CD4-positive, CD25-positive, alpha-beta regulatory T cell (primary cell): ENCODE results near the gene REN. TPM values are rescaled to one million over a fixed set of nuclear protein-coding genes. Genes with fewer than 3 reads are reported as not detected.
A peak's percentile ranks its signal among the peaks of the same experiment; 100 is the strongest.

Experiments
- ATAC-seq, 2 donors: fragments of 150-1000 bp; cut with Tn5 transposase; one replicate each; pipeline ENCODE4 v1.10.0; 2021; ENCODE audit warnings: low read depth in 2 of 2, moderate number of reproducible peaks in 2 of 2, moderate library complexity in 1 of 2
- DNase-seq, 3 donors: peaks; one replicate each; pipeline versions ENCODE4 v3.0.0 to v3.0.0-alpha.2; 2012 to 2022; ENCODE audit warnings: mixed read lengths in 1 of 3
- H3K27ac ChIP-seq: one replicate; pipeline ENCODE4 v1.7.0; 2013; ENCODE audit warnings: mild to moderate bottlenecking, low read length; ENCODE audit not compliant: insufficient read depth, poor library complexity, severe bottlenecking
- H3K27me3 ChIP-seq: one replicate; pipeline ENCODE4 v1.7.0; 2013; ENCODE audit warnings: low read length; ENCODE audit not compliant: control insufficient read depth, insufficient read depth
- H3K36me3 ChIP-seq: one replicate; pipeline ENCODE4 v1.7.0; 2013; ENCODE audit warnings: mild to moderate bottlenecking, low read length, moderate library complexity; ENCODE audit not compliant: control insufficient read depth, insufficient read depth
- H3K4me1 ChIP-seq: 2 replicates; pipeline ENCODE4 v1.7.0; 2013; ENCODE audit warnings: mild to moderate bottlenecking, low read length; ENCODE audit not compliant: insufficient read depth, control insufficient read depth, poor library complexity, severe bottlenecking
- H3K4me3 ChIP-seq: one replicate; pipeline ENCODE4 v1.7.0; 2013; ENCODE audit warnings: low read depth, mild to moderate bottlenecking, low read length, moderate library complexity
- H3K9me3 ChIP-seq, 2 experiments: 1 replicate in 1 of 2; 2 replicates in 1 of 2; pipeline ENCODE4 v1.7.0; 2013; ENCODE audit warnings: low read length in 2 of 2, mild to moderate bottlenecking in 1 of 2, moderate library complexity in 1 of 2; ENCODE audit not compliant: control insufficient read depth in 2 of 2
- H3K27ac Mint-ChIP-seq, 3 donors: one replicate each; pipeline ENCODE4 v1.8.0; 2020 to 2022; ENCODE audit warnings: mild to moderate bottlenecking in 3 of 3, mixed read lengths in 3 of 3, moderate library complexity in 2 of 3
- H3K27me3 Mint-ChIP-seq: one replicate; pipeline ENCODE4 v1.8.0; 2022; ENCODE audit warnings: mild to moderate bottlenecking, mixed read lengths
- H3K36me3 Mint-ChIP-seq: one replicate; pipeline ENCODE4 v1.8.0; 2020; ENCODE audit warnings: mixed read lengths
- H3K4me1 Mint-ChIP-seq, 4 donors: one replicate each; pipeline ENCODE4 v1.8.0; 2020 to 2022; ENCODE audit warnings: mixed read lengths in 4 of 4, mild to moderate bottlenecking in 1 of 4
- H3K4me3 Mint-ChIP-seq, 4 donors: one replicate each; pipeline ENCODE4 v1.8.0; 2020 to 2022; ENCODE audit warnings: mild to moderate bottlenecking in 4 of 4, mixed read lengths in 4 of 4, moderate library complexity in 3 of 4
- H3K9me3 Mint-ChIP-seq, 7 donors: one replicate each; pipeline ENCODE4 v1.8.0; 2020 to 2022; ENCODE audit warnings: mixed read lengths in 7 of 7, mild to moderate bottlenecking in 3 of 7, moderate library complexity in 2 of 7
- polyA plus RNA-seq, 4 donors: library from polyadenylated mRNA; unstranded; fragments of 300-500 nt; fragmentation: Illumina TruSeq; gene quantifications; one replicate each; pipeline ENCODE4 v1.2.3, GENCODE V29; 2021
- total RNA-seq: library from RNA; stranded (reverse); gene quantifications from one replicate; pipeline ENCODE4 v1.2.3, GENCODE V29; 2022

REN gene
- total and polyA plus RNA-seq, 5 donors from 2014 or later = not detected

DNA sequence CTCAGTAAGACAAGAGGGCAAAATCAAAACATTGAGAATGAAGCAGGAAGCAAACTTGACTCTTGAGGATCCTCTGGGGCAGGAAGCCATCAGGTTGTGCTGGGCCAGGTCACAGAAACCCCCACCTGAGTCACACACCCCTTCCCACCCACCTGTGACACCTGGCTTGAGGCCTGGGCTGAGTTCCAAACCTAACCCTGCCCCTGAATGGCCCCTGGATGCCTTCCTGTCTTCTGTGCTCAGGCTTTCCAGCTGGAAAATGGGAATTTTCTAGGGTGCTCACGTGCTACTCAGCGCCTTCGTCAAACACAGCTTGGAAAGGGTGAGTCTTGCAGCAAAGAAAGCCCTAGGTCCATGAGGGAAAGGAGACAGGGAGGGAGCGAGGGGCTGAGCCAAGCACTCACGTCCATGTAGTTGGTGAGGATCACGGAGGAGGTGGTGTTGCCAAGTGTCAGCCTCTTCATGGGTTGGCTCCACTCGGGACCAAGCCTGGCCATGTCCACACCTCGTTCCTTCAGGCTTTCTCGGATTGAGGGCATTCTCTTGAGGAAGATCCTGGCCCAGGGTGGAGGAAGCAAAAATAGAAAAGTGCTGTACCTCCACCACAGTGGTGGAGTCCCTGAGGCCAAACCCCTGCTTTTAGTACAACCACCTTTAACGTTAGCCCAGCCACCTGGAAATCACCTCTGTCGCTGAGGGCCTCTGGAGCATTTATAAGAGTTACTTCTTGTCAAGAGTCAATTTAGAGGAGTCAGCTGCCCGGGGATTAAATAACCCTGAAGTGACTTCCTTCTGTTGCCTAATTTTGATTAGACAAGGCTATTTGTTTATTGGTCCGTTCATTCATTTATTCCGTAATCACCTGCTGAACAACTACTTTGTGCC is 4.3 kb downstream of the REN start:
- ATAC-seq = no peak
- no peak overlapping the region for H3K27ac ChIP-seq

GRCh38 chr1:204157962-204158361 is 8.2 kb downstream of the REN start:
- H3K36me3 ChIP-seq = no peaks in the 10 kb centered on the region
- H3K4me1 ChIP-seq = no peaks in the 10 kb centered on the region
- Mint-ChIP-seq H3K4me3 (peak overlapping the region in 1 of 4 donors; percentile 19), H3K27me3 (peaks cover 27% of the 10 kb centered on the region), H3K27ac (no peak overlapping the region), H3K36me3 (no peaks in the 10 kb centered on the region), H3K9me3 (peaks cover 0 to 3% (median 0%) of the 10 kb centered on the region in 7 donors), H3K4me1 (peaks cover 0 to under 1% (median 0%) of the 10 kb centered on the region in 4 donors)
- peaks cover 2% of the 10 kb centered on the region for H3K27me3 ChIP-seq
- H3K9me3 ChIP-seq = no peaks in the 10 kb centered on the region
- H3K27ac ChIP-seq = no peak overlapping the region
- ATAC-seq (no peak), DNase-seq (no peak)
- H3K4me3 ChIP-seq = no peak overlapping the region

More for the DNA sequence above, 4.3 kb downstream of the REN start:
- Histone ChIP-seq H3K27me3 (peaks cover 3% of the 10 kb centered on the region), H3K4me3 (no peak overlapping the region), H3K4me1 (no peaks in the 10 kb centered on the region), H3K9me3 (peaks cover 0 to 2% of the 10 kb centered on the region in 2 experiments), H3K36me3 (no peaks in the 10 kb centered on the region)
- Mint-ChIP-seq H3K4me3 (no peak overlapping the region), H3K9me3 (peaks cover 0 to 6% (median 0%) of the 10 kb centered on the region in 7 donors), H3K27ac (peak overlapping the region in 1 of 3 donors; percentile 77), H3K4me1 (no peaks in the 10 kb centered on the region), H3K36me3 (no peaks in the 10 kb centered on the region), H3K27me3 (peaks cover 8% of the 10 kb centered on the region)
- DNase-seq = no peak

DNA sequence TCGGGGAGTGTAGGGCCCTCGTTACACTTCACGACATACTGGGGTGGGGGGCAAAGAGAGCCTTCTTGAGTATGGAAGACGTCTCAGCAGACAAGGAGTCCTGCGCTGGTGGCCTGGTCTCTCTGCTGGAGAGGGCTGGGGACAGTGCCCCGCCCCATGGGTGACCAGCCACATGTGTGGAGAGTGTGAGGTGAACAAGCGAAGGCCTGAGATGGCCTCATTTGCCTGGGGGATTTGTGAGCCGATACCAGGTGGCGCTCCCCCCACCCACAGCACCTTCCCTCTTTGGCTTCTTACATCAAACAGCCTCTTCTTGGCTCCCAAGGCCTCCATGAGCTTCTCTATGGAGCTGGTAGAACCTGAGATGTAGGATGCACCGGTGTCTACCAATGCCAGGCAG is 10.3 kb downstream of the REN start:
- Mint-ChIP-seq H3K9me3 (peaks cover 0 to 3% (median 0%) of the 10 kb centered on the region in 7 donors), H3K27ac (no peak overlapping the region), H3K27me3 (peaks cover 30% of the 10 kb centered on the region), H3K36me3 (no peaks in the 10 kb centered on the region), H3K4me3 (no peak overlapping the region), H3K4me1 (peaks cover 0 to 10% (median 0%) of the 10 kb centered on the region in 4 donors)
- Histone ChIP-seq H3K27me3 (no peaks in the 10 kb centered on the region), H3K36me3 (no peaks in the 10 kb centered on the region), H3K4me3 (no peak overlapping the region), H3K9me3 (no peaks in the 10 kb centered on the region), H3K27ac (no peak overlapping the region), H3K4me1 (peaks cover 9% of the 10 kb centered on the region)
- no peak for DNase-seq
- no peak for ATAC-seq

- H3K9me3 Mint-ChIP-seq = peaks cover 0 to 3% (median 0%) of the 10 kb centered on the region in 7 donors
- ATAC-seq (no peak), DNase-seq (no peak)
- Histone ChIP-seq H3K27me3 (no peaks in the 10 kb centered on the region), H3K9me3 (no peaks in the 10 kb centered on the region), H3K4me1 (peaks cover 9% of the 10 kb centered on the region), H3K27ac (no peak overlapping the region), H3K36me3 (no peaks in the 10 kb centered on the region), H3K4me3 (no peak overlapping the region)
- peak overlapping the region in 2 of 4 donors; percentile 35 to 47 for H3K4me3 Mint-ChIP-seq
- no peak overlapping the region for H3K27ac Mint-ChIP-seq
- H3K4me1 Mint-ChIP-seq = peaks cover 0 to 18% (median 4%) of the 10 kb centered on the region in 4 donors
- H3K36me3 Mint-ChIP-seq = no peaks in the 10 kb centered on the region
- peaks cover 36% of the 10 kb centered on the region for H3K27me3 Mint-ChIP-seq
These were observed 11.4 kb downstream of the REN start for GRCh38 chr1:204154568-204155255.

DNA sequence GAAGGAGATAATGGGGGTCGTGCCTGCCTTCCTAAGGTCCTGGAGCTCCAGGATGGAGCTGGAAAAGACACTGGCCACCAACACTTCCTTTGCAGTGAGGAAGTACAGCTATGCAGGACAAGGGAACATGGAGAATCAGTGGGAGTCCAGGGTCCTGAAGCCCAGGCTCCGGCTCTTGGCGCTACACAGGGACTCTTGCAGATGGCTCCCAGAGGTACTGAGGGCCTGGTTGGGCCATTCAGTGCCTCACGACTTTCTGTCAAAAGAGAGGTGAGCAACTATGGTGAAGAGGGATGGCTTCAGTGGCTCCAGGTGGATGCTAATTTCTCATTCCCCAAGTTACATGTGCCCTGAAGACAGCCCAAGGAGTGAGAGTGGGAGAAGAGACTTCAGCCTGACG is 12.5 kb downstream of the REN start:
- DNase-seq (no peak), ATAC-seq (no peak)
- Mint-ChIP-seq H3K27ac (no peak overlapping the region), H3K4me3 (peak overlapping the region in 1 of 4 donors; percentile 10), H3K9me3 (peaks cover 0 to 4% (median 0%) of the 10 kb centered on the region in 7 donors), H3K27me3 (peaks cover 41% of the 10 kb centered on the region), H3K36me3 (no peaks in the 10 kb centered on the region), H3K4me1 (peaks cover 0 to 18% (median 4%) of the 10 kb centered on the region in 4 donors)
- Histone ChIP-seq H3K9me3 (no peaks in the 10 kb centered on the region), H3K4me1 (peaks cover 9% of the 10 kb centered on the region), H3K36me3 (no peaks in the 10 kb centered on the region), H3K27ac (no peak overlapping the region), H3K27me3 (no peaks in the 10 kb centered on the region), H3K4me3 (no peak overlapping the region)

GRCh38 chr1:204152310-204153044 is 13.7 kb downstream of the REN start:
- no peak overlapping the region for H3K27ac ChIP-seq
- peaks cover 9% of the 10 kb centered on the region for H3K4me1 ChIP-seq
- DNase-seq = no peak
- Mint-ChIP-seq H3K27me3 (peaks cover 41% of the 10 kb centered on the region), H3K36me3 (no peaks in the 10 kb centered on the region), H3K4me1 (peaks cover 0 to 18% (median 4%) of the 10 kb centered on the region in 4 donors), H3K9me3 (peaks cover 0 to 2% (median 0%) of the 10 kb centered on the region in 7 donors), H3K27ac (no peak overlapping the region), H3K4me3 (peak overlapping the region; percentile 68 to 82 (median 74))
- H3K27me3 ChIP-seq = no peaks in the 10 kb centered on the region
- no peaks in the 10 kb centered on the region for H3K9me3 ChIP-seq
- no peak overlapping the region for H3K4me3 ChIP-seq
- ATAC-seq = no peak
- no peaks in the 10 kb centered on the region for H3K36me3 ChIP-seq

- Mint-ChIP-seq H3K27me3 (peaks cover 41% of the 10 kb centered on the region), H3K36me3 (no peaks in the 10 kb centered on the region), H3K27ac (no peak within 1 kb of the TSS), H3K9me3 (peaks cover 0 to 2% (median 0%) of the 10 kb centered on the region in 7 donors), H3K4me1 (peaks cover 0 to 18% (median 4%) of the 10 kb centered on the region in 4 donors), H3K4me3 (peak within 1 kb of the TSS; percentile 69 to 82 (median 76))
- Histone ChIP-seq H3K27me3 (no peaks in the 10 kb centered on the region), H3K36me3 (no peaks in the 10 kb centered on the region), H3K9me3 (no peaks in the 10 kb centered on the region), H3K27ac (no peak within 1 kb of the TSS), H3K4me3 (no peak within 1 kb of the TSS), H3K4me1 (peaks cover 9% of the 10 kb centered on the region)
- peak in 2 of 3 donors; percentile 32 to 44 for DNase-seq
- ATAC-seq = peak; percentile 53 to 57
These were observed 14.4 kb downstream of the REN start, which contains the start of gene ETNK2 for GRCh38 chr1:204151552-204152309. ETNK2 (minus strand) TSS chr1:204152044; CDS start chr1:204151852, 192 bp downstream.
